Measurements from ENCODE around the gene PTPRN. TPM values are rescaled to one million over a fixed set of nuclear protein-coding genes. Genes with fewer than 3 reads are reported as not detected.

Gene PTPRN
- total RNA-seq, 1 donor from 2014 or later, result 1.3 TPM

DNA sequence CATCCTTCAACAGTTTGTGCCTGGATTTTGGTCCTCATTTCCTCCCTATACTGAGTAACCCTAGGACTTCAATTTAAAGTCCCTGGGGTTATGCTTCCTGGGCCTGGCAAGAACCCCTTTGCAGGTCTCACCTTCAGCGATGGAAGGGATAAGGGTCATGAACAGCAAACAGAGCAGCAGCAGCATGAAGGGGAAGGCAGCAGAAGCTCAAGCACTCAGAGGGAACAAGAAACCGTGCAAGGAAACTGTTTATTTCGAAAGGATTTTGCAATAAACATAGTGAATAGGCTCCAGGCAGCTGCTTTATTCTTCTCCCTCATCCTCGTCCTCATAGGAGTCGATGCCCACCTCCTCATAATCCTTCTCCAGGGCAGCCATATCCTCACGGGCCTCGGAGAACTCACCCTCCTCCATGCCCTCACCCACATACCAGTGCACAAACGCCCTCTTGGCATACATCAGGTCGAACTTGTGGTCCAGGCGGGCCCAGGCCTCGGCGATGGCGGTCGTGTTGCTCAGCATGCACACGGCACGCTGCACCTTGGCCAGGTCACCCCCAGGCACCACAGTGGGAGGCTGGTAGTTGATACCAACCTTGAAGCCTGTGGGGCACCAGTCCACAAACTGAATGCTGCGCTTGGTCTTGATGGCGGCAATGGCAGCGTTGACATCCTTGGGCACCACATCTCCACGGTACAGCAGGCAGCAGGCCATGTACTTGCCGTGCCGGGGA lies 59.0 kb downstream of the PTPRN start:
- DNase-seq (ENCODE audit: low read depth), result no peak
- Histone ChIP-seq H3K27me3 (ENCODE audit: control insufficient read depth, insufficient read depth, low read length) (no peaks in the 10 kb centered on the region), H3K36me3 (ENCODE audit: control insufficient read depth, insufficient read depth, low read length) (peaks cover 23% of the 10 kb centered on the region), H3K4me3 (ENCODE audit: low read depth, low read length) (peak overlapping the region; percentile 12)
- no peak for FAIRE-seq
- TF ChIP-seq, protein P1, sequence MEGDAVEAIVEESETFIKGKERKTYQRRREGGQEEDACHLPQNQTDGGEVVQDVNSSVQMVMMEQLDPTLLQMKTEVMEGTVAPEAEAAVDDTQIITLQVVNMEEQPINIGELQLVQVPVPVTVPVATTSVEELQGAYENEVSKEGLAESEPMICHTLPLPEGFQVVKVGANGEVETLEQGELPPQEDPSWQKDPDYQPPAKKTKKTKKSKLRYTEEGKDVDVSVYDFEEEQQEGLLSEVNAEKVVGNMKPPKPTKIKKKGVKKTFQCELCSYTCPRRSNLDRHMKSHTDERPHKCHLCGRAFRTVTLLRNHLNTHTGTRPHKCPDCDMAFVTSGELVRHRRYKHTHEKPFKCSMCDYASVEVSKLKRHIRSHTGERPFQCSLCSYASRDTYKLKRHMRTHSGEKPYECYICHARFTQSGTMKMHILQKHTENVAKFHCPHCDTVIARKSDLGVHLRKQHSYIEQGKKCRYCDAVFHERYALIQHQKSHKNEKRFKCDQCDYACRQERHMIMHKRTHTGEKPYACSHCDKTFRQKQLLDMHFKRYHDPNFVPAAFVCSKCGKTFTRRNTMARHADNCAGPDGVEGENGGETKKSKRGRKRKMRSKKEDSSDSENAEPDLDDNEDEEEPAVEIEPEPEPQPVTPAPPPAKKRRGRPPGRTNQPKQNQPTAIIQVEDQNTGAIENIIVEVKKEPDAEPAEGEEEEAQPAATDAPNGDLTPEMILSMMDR (IDR thresholded peaks at IDR 0.05; ENCODE audit: insufficient read depth, low read length, severe bottlenecking), result no peak

DNA sequence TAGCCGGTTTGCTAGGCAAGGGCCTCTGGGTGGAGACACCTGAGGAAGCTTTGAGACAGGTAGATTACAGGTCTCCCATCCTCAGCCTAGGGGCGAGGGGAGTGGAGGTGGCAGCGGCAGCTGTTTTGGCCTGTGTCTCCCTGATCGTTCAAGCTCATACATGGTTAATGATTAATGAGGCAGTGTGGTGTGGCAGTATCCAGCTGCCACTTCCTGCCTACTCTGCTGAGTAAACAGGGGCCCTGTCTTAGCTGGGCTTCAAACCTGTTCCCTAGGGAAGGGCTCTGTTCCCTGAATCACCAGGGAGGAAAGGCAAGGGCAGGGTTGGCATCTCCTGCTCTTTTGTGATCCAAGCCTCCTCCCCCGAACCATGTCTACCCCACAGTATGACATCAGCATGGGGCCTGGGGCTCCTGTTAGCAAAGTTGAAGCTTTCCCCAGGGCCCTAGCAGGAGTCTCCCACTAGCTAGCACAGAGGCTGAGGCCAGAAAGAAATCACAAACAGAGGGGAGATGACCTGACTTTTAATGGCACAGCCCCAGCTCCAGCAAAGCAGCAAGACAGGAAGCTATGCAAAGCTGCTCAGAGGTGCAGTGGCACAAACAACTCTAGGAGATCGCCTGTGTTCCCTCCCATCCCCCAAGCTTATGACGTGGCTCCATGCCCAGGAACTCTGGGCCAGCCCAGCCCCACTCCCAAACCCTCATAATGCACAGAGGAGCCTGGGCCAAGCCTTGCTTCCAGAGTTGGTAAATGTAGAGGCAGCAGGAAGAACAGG lies 59.8 kb downstream of the PTPRN start:
- H3K27me3 ChIP-seq (ENCODE audit: control insufficient read depth, insufficient read depth, low read length), result no peaks in the 10 kb centered on the region
- DNase-seq (ENCODE audit: low read depth) (peak; percentile 98), FAIRE-seq (peak; percentile 90)
- H3K4me3 ChIP-seq (ENCODE audit: low read depth, low read length), result no peak overlapping the region
- H3K36me3 ChIP-seq (ENCODE audit: control insufficient read depth, insufficient read depth, low read length), result peaks cover 23% of the 10 kb centered on the region
- TF ChIP-seq, protein P1 (IDR thresholded peaks at IDR 0.05; ENCODE audit: insufficient read depth, low read length, severe bottlenecking), result peak; percentile 1

DNA sequence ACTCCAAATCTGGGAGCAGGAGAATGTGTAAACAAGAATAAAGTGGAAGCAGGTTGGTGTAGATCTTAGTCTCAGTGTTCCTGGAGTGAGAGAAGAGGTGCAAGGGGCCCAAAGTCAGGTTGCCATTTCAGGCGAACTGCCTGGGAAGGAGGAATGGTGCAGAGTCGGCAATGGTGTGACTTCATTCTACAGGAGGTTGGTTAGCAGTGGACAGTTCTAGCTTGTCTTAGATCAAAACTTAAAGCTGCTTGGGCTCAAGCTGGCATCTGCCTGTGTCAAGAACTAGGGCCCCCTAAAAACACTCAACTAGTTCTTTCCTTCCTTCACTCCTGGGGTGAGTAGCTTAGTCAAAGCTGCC lies 60.4 kb downstream of the PTPRN start:
- Histone ChIP-seq H3K36me3 (ENCODE audit: control insufficient read depth, insufficient read depth, low read length) (peaks cover 23% of the 10 kb centered on the region), H3K27me3 (ENCODE audit: control insufficient read depth, insufficient read depth, low read length) (no peaks in the 10 kb centered on the region), H3K4me3 (ENCODE audit: low read depth, low read length) (no peak overlapping the region)
- TF ChIP-seq, protein P1 (IDR thresholded peaks at IDR 0.05; ENCODE audit: insufficient read depth, low read length, severe bottlenecking), result no peak
- FAIRE-seq (no peak), DNase-seq (ENCODE audit: low read depth) (no peak)

DNA sequence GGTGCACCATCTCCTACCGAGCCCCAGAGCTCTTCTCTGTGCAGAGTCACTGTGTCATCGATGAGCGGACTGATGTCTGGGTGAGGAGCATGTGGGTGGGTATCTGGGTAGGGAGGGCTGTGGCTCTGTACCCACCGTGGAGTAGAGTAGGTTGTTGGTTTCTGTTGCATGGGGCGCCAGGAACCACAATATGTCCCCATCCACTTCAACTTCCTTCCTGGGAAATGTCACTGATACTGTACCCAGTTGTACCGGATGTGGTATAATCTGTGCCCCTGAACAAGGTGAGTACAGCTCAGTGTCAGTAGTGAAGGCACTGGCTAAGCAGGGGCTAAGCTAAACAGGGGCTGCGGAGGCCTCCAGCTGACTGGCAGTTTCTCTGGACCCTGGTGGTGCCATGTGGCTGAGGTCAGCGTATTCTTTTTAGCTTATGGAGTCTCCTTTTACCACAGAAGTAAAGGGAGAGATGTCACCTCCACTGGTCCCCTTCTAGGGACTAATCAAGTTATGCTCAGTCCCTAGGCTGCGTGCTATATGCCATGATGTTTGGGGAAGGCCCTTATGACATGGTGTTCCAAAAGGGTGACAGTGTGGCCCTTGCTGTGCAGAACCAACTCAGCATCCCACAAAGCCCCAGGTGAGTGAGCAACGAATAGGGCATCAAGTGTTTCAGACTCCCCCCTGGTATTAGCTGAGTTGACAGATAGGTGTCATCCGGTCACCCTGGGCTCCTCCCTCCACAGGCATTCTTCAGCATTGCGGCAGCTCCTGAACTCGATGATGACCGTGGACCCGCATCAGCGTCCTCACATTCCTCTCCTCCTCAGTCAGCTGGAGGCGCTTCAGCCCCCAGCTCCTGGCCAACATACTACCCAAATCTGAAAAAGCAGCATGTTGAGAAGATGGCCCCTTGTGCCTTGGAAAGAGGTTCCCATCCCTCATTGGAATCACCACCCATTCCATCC lies 61.2 kb downstream of the PTPRN start:
- H3K27me3 ChIP-seq (ENCODE audit: control insufficient read depth, insufficient read depth, low read length), result no peaks in the 10 kb centered on the region
- peaks cover 23% of the 10 kb centered on the region for H3K36me3 ChIP-seq (ENCODE audit: control insufficient read depth, insufficient read depth, low read length)
- FAIRE-seq, result no peak
- H3K4me3 ChIP-seq (ENCODE audit: low read depth, low read length), result no peak overlapping the region
- TF ChIP-seq, protein P1 (IDR thresholded peaks at IDR 0.05; ENCODE audit: insufficient read depth, low read length, severe bottlenecking), result no peak
- no peak for DNase-seq (ENCODE audit: low read depth)

DNA sequence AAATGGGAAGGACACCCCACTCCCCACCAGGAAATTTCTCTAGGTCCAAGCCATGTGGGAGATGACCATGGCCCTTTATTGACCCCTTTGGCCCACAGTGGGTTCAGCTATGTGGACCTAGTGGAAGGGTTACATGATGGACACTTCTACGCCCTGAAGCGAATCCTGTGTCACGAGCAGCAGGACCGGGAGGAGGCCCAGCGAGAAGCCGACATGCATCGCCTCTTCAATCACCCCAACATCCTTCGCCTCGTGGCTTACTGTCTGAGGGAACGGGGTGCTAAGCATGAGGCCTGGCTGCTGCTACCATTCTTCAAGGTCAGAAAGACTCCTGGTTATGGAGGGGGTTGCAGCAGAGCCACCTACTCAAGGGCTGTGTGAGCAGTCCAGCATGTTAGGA lies 62.6 kb downstream of the PTPRN start:
- Histone ChIP-seq H3K4me3 (ENCODE audit: low read depth, low read length) (no peak overlapping the region), H3K27me3 (ENCODE audit: control insufficient read depth, insufficient read depth, low read length) (no peaks in the 10 kb centered on the region), H3K36me3 (ENCODE audit: control insufficient read depth, insufficient read depth, low read length) (peaks cover 19% of the 10 kb centered on the region)
- DNase-seq (ENCODE audit: low read depth) (no peak), FAIRE-seq (no peak)
- TF ChIP-seq, protein P1 (IDR thresholded peaks at IDR 0.05; ENCODE audit: insufficient read depth, low read length, severe bottlenecking), result no peak

All from bronchial epithelial cell (primary cell).